ENCODE results near the gene CPA1. TPM values are rescaled to one million over a fixed set of nuclear protein-coding genes. Genes with fewer than 3 reads are reported as not detected.

Gene CPA1
- total and polyA plus RNA-seq, 5 donors = 0.36 to 1.0 TPM; not detected in 3

DNA sequence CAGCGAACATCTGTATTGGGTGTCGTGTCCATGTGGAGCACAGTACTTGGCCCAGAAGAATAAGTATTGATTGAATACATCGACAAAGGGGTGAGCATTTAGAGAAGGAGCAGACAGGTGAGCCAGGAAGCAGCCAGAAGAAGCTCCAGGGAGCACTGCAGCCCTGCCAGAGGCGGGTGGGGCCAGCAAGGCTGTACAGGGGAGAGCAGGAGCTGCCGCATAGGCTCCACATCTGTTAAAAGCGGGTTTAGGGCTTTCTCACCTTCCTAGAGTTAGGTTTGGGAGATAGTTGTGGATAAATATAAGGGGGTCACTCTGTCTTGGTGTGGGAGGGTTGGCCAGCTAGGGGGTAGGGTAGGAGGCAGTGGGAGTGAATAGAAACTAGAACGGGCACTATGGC, 1.3 kb upstream of the CPA1 start:
- H3K4me1 ChIP-seq (ENCODE audit: control insufficient read depth, insufficient read depth, low read length) = peaks cover 2% of the 10 kb centered on the region
- no peaks in the 10 kb centered on the region for H3K9me3 ChIP-seq (ENCODE audit: control insufficient read depth, low read length)
- DNase-seq (no peak), ATAC-seq (no peak)
- 89% methylated on average over 7 of the region's 7 CpGs for WGBS
- intact Hi-C loops (cut with DNase I) = no loop called here
- H3K27ac ChIP-seq (ENCODE audit: low read length) = no peak overlapping the region
- no peak overlapping the region for H3K4me3 ChIP-seq (ENCODE audit: low read length)
- no peaks in the 10 kb centered on the region for H3K27me3 ChIP-seq (ENCODE audit: control insufficient read depth, insufficient read depth)

DNA sequence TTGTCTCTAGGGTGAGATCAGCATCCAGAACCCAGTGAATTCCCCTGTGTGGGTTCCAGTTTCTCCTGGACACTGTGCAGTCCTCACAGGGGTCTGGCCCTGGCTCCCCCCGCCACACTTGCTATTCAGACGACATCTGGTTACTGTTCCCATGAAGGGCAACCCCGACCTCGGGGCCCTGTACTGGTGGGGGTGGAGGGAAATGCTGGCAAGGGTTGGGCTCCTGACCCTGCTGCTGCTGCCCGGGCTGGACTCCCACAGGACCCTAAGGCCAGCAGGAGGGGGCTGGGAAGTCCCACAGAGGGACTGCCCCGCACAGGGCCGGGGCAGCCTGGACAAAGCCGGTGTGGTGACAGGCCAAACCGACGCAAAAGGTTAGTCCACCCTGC, 768 bp upstream of the CPA1 start:
- no peak for DNase-seq
- Histone ChIP-seq H3K9me3 (ENCODE audit: control insufficient read depth, low read length) (no peaks in the 10 kb centered on the region), H3K4me3 (ENCODE audit: low read length) (no peak overlapping the region), H3K27me3 (ENCODE audit: control insufficient read depth, insufficient read depth) (no peaks in the 10 kb centered on the region), H3K4me1 (ENCODE audit: control insufficient read depth, insufficient read depth, low read length) (no peaks in the 10 kb centered on the region), H3K27ac (ENCODE audit: low read length) (no peak overlapping the region)
- intact Hi-C loops (cut with DNase I) = no loop called here
- 66% methylated on average over 10 of the region's 10 CpGs for WGBS
- ATAC-seq = no peak

DNA sequence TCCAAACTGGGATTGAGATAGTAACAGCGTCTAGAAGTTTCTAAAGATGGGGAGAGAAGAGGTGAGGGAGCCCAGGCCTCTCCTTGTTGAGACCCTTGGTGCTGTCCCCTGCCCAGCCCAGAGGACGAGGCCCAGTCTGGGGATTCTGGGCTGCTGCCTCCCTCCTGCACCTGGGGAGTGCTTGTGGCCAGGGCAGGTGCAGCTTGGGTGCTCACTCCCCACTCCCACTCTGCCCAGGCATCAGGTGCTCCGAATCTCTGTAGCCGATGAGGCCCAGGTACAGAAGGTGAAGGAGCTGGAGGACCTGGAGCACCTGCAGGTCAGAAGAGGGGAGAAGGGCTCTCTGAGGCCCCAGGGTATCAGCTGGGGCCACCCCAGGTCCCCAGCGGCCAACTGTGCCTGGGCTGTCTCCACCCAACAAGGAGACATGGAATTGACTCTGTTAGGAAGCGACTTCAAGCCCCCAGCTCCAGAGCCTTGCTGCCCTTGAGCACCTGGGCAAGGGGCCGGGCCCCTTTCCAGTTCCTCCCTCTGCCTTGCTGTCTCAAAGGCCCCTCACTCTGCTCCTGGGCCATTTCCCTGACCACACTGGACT, 664 bp downstream of the CPA1 start:
- no peaks in the 10 kb centered on the region for H3K27me3 ChIP-seq (ENCODE audit: control insufficient read depth, insufficient read depth)
- H3K4me1 ChIP-seq (ENCODE audit: control insufficient read depth, insufficient read depth, low read length) = no peaks in the 10 kb centered on the region
- ATAC-seq (no peak), DNase-seq (no peak)
- no peak overlapping the region for H3K4me3 ChIP-seq (ENCODE audit: low read length)
- H3K27ac ChIP-seq (ENCODE audit: low read length) = no peak overlapping the region
- 92% methylated on average over 7 of the region's 7 CpGs for WGBS
- H3K9me3 ChIP-seq (ENCODE audit: control insufficient read depth, low read length) = no peaks in the 10 kb centered on the region
- intact Hi-C loops (cut with DNase I) = no loop called here

DNA sequence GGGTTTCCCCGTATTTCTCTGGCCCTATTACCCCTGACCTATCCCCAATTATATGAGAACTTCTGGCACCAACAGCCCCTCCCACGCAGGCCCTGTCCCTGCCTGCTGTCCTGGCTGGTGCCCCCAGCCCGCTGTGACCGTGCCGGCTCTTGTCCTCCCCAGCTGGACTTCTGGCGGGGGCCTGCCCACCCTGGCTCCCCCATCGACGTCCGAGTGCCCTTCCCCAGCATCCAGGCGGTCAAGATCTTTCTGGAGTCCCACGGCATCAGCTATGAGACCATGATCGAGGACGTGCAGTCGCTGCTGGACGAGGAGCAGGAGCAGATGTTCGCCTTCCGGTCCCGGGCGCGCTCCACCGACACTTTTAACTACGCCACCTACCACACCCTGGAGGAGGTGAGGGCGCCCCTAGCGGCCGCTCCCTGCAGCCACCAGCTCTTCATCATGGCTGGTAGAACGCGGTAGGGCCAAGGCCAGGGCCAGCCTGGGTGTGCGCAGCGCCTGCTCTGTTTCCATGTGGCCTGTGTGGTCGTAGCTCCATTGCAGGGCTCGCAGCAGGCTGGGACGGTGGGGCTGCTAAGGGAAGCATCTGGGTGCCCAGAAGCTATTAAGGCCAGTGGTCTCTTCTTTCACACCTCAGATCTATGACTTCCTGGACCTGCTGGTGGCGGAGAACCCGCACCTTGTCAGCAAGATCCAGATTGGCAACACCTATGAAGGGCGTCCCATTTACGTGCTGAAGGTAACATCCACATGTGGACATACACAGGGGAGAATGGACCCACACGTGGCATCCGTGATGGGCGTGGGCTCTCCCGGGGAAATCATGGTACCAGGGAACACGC, 1.4 kb downstream of the CPA1 start:
- ATAC-seq (no peak), DNase-seq (no peak)
- intact Hi-C loops (cut with DNase I) = no loop called here

DNA sequence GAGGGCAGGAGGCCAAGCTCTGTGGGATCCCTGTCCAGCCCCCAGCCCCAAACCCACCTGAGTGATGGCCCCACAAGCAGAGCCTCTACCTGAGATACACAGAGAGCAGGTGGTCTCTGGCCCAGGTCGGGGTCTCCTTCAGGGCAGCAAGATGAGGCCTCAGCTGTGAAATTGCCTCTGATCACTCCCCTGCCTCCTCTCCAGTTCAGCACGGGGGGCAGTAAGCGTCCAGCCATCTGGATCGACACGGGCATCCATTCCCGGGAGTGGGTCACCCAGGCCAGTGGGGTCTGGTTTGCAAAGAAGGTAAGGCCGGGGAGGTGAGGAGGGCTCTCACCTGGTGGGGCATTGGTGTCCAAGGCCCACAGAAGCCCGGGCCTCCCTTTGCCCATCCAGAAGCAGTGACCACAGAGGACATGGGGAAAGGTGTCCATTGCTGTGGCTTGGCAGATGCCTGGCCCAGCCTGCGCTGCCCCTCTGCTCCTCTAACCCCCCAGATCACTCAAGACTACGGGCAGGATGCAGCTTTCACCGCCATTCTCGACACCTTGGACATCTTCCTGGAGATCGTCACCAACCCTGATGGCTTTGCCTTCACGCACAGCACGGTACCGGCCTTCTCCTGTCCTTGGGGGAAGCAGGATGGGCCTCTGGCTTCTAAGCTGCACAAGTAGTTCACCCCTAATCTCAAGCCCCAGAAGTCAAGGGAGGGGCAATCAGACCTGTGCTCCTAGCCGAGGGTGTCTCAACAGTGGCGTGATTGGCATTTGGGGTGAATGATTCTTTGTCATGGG, 3.1 kb downstream of the CPA1 start:
- H3K9me3 ChIP-seq (ENCODE audit: control insufficient read depth, low read length) = no peaks in the 10 kb centered on the region

More for the DNA sequence above, 1.4 kb downstream of the CPA1 start:
- Histone ChIP-seq H3K4me1 (ENCODE audit: control insufficient read depth, insufficient read depth, low read length) (no peaks in the 10 kb centered on the region), H3K27ac (ENCODE audit: low read length) (no peak overlapping the region), H3K27me3 (ENCODE audit: control insufficient read depth, insufficient read depth) (no peaks in the 10 kb centered on the region), H3K9me3 (ENCODE audit: control insufficient read depth, low read length) (no peaks in the 10 kb centered on the region), H3K4me3 (ENCODE audit: low read length) (no peak overlapping the region)
- 90% methylated on average over 41 of the region's 41 CpGs for WGBS

DNA sequence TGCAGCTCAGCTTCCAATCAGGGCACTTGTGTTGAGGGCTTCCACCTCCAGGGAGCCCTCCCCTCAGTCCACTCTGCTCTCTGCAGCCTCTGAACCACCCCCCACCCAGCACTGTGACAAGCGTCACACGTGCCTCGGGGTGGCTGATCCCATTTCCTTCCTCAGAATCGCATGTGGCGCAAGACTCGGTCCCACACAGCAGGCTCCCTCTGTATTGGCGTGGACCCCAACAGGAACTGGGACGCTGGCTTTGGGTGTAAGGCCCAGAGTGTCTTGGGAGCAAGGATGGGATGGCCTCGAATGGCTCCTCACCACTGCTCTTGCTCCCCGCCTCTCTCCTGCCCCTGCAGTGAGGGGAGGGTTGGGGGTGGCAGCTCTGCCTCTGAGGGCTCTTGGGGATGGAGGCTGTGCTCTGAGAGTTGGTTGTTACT, 4.1 kb downstream of the CPA1 start:
- no peak overlapping the region for H3K4me3 ChIP-seq (ENCODE audit: low read length)
- H3K27me3 ChIP-seq (ENCODE audit: control insufficient read depth, insufficient read depth) = no peaks in the 10 kb centered on the region
- intact Hi-C loops (cut with DNase I) = no loop called here
- DNase-seq (no peak), ATAC-seq (no peak)
- no peaks in the 10 kb centered on the region for H3K9me3 ChIP-seq (ENCODE audit: control insufficient read depth, low read length)
- WGBS = 77% methylated on average over 10 of the region's 10 CpGs
- H3K27ac ChIP-seq (ENCODE audit: low read length) = no peak overlapping the region
- H3K4me1 ChIP-seq (ENCODE audit: control insufficient read depth, insufficient read depth, low read length) = no peaks in the 10 kb centered on the region

More for the DNA sequence above, 3.1 kb downstream of the CPA1 start:
- Histone ChIP-seq H3K4me1 (ENCODE audit: control insufficient read depth, insufficient read depth, low read length) (no peaks in the 10 kb centered on the region), H3K27ac (ENCODE audit: low read length) (no peak overlapping the region), H3K27me3 (ENCODE audit: control insufficient read depth, insufficient read depth) (no peaks in the 10 kb centered on the region), H3K4me3 (ENCODE audit: low read length) (no peak overlapping the region)
- ATAC-seq = no peak
- intact Hi-C loops (cut with DNase I) = no loop called here
- WGBS = 93% methylated on average over 18 of the region's 18 CpGs
- DNase-seq = no peak

DNA sequence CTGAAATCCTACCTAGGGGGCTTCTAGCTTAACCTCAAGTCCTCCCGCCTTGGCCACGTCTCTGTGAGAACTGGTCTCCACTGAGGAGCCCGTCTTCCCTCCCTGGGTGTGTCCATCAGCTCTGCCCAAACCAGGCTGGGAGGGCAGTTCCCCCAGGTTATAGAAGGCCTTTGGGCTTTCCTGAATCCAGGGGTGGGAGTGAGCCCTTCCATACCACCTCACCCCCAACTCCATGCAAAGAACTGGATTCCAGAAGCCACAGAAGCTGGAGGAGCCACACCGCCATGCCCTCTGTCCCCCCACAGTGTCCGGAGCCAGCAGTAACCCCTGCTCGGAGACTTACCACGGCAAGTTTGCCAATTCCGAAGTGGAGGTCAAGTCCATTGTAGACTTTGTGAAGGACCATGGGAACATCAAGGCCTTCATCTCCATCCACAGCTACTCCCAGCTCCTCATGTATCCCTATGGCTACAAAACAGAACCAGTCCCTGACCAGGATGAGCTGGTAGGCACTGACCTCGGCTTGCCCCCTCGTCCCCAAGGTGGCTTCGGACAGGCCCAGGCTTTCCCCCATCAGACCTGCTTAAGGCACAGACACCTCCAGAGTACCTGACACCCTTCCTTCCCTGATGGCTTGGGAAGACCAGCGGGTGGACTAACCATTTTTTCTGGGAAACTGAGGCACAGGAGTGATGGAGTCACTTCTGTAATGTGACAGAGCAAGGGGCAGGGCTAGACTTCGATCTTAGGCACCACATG, 4.7 kb downstream of the CPA1 start:
- ATAC-seq = no peak
- Histone ChIP-seq H3K9me3 (ENCODE audit: control insufficient read depth, low read length) (no peaks in the 10 kb centered on the region), H3K4me3 (ENCODE audit: low read length) (no peak overlapping the region), H3K27ac (ENCODE audit: low read length) (no peak overlapping the region), H3K27me3 (ENCODE audit: control insufficient read depth, insufficient read depth) (no peaks in the 10 kb centered on the region), H3K4me1 (ENCODE audit: control insufficient read depth, insufficient read depth, low read length) (no peaks in the 10 kb centered on the region)
- WGBS = 96% methylated on average over 13 of the region's 13 CpGs
- DNase-seq = no peak
- intact Hi-C loops (cut with DNase I) = no loop called here

DNA sequence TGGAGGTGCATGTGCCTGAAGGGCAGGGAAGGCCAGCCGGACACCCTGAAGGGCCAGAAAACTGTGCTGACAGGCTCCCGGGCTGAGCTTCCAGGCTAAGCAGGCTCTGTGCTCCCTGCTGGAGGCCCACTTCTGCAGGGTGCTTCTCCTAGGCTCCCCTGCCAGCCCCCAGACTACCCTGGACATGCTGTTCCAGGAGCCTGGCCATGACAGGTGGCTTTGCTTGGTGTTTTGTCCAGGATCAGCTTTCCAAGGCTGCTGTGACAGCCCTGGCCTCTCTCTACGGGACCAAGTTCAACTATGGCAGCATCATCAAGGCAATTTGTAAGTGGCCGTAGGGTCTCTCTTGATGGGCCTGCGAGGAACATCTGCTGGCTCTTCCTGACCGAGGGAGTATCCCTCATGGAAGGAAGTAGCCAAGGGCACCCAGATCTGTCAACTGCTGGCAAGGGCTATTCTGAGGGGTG, 5.3 kb downstream of the CPA1 start:
- DNase-seq (no peak), ATAC-seq (no peak)
- no peak overlapping the region for H3K4me3 ChIP-seq (ENCODE audit: low read length)
- no peaks in the 10 kb centered on the region for H3K27me3 ChIP-seq (ENCODE audit: control insufficient read depth, insufficient read depth)
- intact Hi-C loops (cut with DNase I) = no loop called here
- H3K9me3 ChIP-seq (ENCODE audit: control insufficient read depth, low read length) = no peaks in the 10 kb centered on the region
- H3K27ac ChIP-seq (ENCODE audit: low read length) = no peak overlapping the region
- 88% methylated on average over 6 of the region's 6 CpGs for WGBS
- H3K4me1 ChIP-seq (ENCODE audit: control insufficient read depth, insufficient read depth, low read length) = no peaks in the 10 kb centered on the region

GRCh38 chr7:130386876-130387275, 6.6 kb downstream of the CPA1 start:
- no peak overlapping the region for H3K4me3 ChIP-seq (ENCODE audit: low read length)
- H3K27ac ChIP-seq (ENCODE audit: low read length) = no peak overlapping the region
- WGBS = 87% methylated on average over 3 of the region's 3 CpGs
- DNase-seq = no peak
- H3K4me1 ChIP-seq (ENCODE audit: control insufficient read depth, insufficient read depth, low read length) = no peaks in the 10 kb centered on the region
- intact Hi-C loops (cut with DNase I) = no loop called here
- no peaks in the 10 kb centered on the region for H3K9me3 ChIP-seq (ENCODE audit: control insufficient read depth, low read length)
- H3K27me3 ChIP-seq (ENCODE audit: control insufficient read depth, insufficient read depth) = no peaks in the 10 kb centered on the region
- ATAC-seq = no peak

DNA sequence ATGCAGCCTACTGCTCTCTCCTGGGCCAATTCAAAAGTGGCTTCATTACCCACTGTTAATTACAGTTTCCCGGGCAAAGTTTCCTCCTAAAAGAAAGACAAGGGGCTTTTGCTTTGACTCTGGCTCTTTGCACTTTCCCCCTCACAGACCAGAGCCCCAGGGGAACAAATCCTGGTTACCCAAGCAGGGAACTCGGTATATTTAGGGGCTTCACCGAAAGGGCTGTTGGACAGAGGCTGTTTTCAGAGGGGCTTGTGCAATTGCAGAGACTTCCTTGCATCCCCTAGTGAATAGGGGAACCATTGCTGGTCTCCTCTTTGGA, 7.0 kb downstream of the CPA1 start:
- H3K4me3 ChIP-seq (ENCODE audit: low read length) = no peak overlapping the region
- no peak for ATAC-seq
- H3K9me3 ChIP-seq (ENCODE audit: control insufficient read depth, low read length) = no peaks in the 10 kb centered on the region
- no peaks in the 10 kb centered on the region for H3K4me1 ChIP-seq (ENCODE audit: control insufficient read depth, insufficient read depth, low read length)
- H3K27me3 ChIP-seq (ENCODE audit: control insufficient read depth, insufficient read depth) = no peaks in the 10 kb centered on the region
- no peak for DNase-seq
- 81% methylated on average over 3 of the region's 3 CpGs for WGBS
- no peak overlapping the region for H3K27ac ChIP-seq (ENCODE audit: low read length)
- intact Hi-C loops (cut with DNase I) = no loop called here

Measured in right cardiac atrium (tissue), 5 donors.